HG03565 (cell line): Measurements from ENCODE around the gene RNFT2.

Experiments used
- ATAC-seq: cut with Tn5 transposase; IDR thresholded peaks from one replicate; pipeline ENCODE4 v1.9.1; 2021; ENCODE audit warnings: mild to moderate bottlenecking, moderate library complexity; ENCODE audit not compliant: unreplicated experiment

RNFT2 gene

DNA sequence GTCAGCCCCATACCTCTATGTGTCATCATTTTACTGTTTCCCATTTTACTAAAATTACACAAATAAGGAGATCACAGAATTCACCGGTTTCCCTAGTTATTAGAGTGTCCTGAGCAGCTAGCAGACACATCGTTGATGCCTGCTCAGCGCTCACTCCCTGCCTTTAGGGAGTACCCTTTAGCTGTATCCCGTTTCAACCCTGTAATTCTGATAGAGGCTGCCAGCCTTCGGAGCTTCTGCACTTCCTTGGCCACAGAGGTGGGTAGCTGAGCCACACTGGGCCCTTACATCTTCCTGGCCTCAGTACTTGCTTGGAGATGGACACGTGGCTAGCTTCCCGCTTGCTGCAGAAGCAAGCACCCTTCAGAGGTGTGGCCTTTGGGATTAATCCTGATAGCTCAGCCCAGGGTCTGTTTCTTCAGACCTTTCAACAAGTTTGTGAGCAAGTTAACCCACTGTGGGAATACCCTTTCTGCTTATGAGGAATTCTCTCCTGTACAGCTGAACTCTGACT lies 158.4 kb downstream of the RNFT2 start:
- no peak for ATAC-seq

- ATAC-seq: no peak
Observed at GRCh38 chr12:116897476-116897875, 159.4 kb downstream of the RNFT2 start.

GRCh38 chr12:116898669-116899068 lies 160.6 kb downstream of the RNFT2 start:
- no peak for ATAC-seq

DNA sequence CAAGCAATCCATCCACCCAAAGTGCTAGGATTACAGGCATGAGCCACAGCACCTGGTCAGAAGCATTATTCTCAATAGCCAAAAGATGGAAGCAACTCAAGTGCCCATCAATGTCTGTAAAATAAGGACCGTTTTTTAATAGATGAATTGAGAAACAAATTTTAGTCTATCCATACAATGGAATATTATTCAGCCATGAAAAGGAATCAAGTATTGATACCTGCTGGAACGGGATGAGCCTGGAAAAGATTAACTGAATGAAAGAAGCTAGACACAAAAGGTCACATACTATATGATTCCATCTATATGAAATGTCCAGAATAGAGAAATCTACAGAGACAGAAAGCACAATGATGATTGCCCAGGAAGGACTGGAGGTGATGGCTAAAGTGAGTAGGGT lies 163.5 kb downstream of the RNFT2 start:
- no peak for ATAC-seq
